Mesothelial cell of epicardium (in vitro differentiated cells): ENCODE data around the gene MON1B. TPM values are rescaled to one million over a fixed set of nuclear protein-coding genes. Genes with fewer than 3 reads are reported as not detected.

Source experiments
- DNase-seq, 2 experiments: peaks; one replicate each; pipeline ENCODE4 v3.0.0; 2021; ENCODE audit warnings: low spot score in 2 of 2; ENCODE audit not compliant: unreplicated experiment in 2 of 2
- H3K27ac Mint-ChIP-seq: 2 replicates; pipeline ENCODE4 v1.8.0; 2021; ENCODE audit warnings: mixed read lengths
- H3K27me3 Mint-ChIP-seq: 2 replicates; pipeline ENCODE4 v1.8.0; 2021; ENCODE audit warnings: low read depth, mixed read lengths
- H3K36me3 Mint-ChIP-seq: 2 replicates; pipeline ENCODE4 v1.8.0; 2021; ENCODE audit warnings: mixed read lengths
- H3K4me1 Mint-ChIP-seq: 2 replicates; pipeline ENCODE4 v1.8.0; 2021; ENCODE audit warnings: mixed read lengths
- H3K4me3 Mint-ChIP-seq: 2 replicates; pipeline ENCODE4 v1.8.0; 2021; ENCODE audit warnings: mild to moderate bottlenecking, moderate library complexity, mixed read lengths
- H3K9me3 Mint-ChIP-seq: 2 replicates; pipeline ENCODE4 v1.8.0; 2021; ENCODE audit warnings: mixed read lengths
- total RNA-seq: library from RNA; stranded (reverse); gene quantifications from 3 replicates; pipeline ENCODE4 v1.2.1, GENCODE V29; 2021
- TF ChIP-seq, protein P1 (sequence below): fragments of 200-600 bp; sonication (generic); IDR thresholded peaks from one replicate; pipeline ENCODE4 v1.5.0; 2021; ENCODE audit warnings: antibody characterized with exemption; ENCODE audit not compliant: unreplicated experiment

The MON1B gene
- total RNA-seq, 1 donor from 2014 or later = 36.7 TPM

GRCh38 chr16:77206533-77206932, 15.5 kb downstream of the MON1B start:
- Mint-ChIP-seq H3K27me3 (no peaks in the 10 kb centered on the region), H3K4me3 (no peak overlapping the region), H3K36me3 (peaks cover 6% of the 10 kb centered on the region), H3K9me3 (peaks cover 4% of the 10 kb centered on the region), H3K4me1 (peaks cover 9% of the 10 kb centered on the region), H3K27ac (no peak overlapping the region)
- TF ChIP-seq, protein P1, sequence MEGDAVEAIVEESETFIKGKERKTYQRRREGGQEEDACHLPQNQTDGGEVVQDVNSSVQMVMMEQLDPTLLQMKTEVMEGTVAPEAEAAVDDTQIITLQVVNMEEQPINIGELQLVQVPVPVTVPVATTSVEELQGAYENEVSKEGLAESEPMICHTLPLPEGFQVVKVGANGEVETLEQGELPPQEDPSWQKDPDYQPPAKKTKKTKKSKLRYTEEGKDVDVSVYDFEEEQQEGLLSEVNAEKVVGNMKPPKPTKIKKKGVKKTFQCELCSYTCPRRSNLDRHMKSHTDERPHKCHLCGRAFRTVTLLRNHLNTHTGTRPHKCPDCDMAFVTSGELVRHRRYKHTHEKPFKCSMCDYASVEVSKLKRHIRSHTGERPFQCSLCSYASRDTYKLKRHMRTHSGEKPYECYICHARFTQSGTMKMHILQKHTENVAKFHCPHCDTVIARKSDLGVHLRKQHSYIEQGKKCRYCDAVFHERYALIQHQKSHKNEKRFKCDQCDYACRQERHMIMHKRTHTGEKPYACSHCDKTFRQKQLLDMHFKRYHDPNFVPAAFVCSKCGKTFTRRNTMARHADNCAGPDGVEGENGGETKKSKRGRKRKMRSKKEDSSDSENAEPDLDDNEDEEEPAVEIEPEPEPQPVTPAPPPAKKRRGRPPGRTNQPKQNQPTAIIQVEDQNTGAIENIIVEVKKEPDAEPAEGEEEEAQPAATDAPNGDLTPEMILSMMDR = no peak
- DNase-seq = no peak

DNA sequence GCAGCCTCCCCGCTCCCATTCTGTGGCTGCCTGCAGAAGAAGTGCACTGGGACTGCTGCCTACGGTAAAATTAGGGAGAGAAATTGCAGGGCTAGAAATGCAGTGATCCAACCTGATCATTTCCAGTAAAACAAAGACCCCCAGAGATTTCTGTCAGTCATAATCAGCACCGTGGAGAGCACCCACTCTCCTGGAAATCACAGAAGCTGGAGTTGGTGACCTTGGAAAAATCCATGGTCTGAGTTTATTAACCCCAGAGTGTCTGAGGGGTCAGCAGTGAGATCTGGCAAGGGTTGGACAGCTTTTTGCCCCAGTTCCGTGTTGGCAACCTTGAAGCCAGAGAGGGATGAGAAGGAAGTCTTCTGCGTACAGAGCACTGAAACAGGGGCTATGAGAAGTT, 16.0 kb downstream of the MON1B start:
- H3K36me3 Mint-ChIP-seq = peaks cover 6% of the 10 kb centered on the region
- no peaks in the 10 kb centered on the region for H3K27me3 Mint-ChIP-seq
- TF ChIP-seq, protein P1 = no peak
- H3K9me3 Mint-ChIP-seq = peaks cover 4% of the 10 kb centered on the region
- no peak for DNase-seq
- H3K4me3 Mint-ChIP-seq = no peak overlapping the region
- no peak overlapping the region for H3K27ac Mint-ChIP-seq
- H3K4me1 Mint-ChIP-seq = peaks cover 14% of the 10 kb centered on the region

DNA sequence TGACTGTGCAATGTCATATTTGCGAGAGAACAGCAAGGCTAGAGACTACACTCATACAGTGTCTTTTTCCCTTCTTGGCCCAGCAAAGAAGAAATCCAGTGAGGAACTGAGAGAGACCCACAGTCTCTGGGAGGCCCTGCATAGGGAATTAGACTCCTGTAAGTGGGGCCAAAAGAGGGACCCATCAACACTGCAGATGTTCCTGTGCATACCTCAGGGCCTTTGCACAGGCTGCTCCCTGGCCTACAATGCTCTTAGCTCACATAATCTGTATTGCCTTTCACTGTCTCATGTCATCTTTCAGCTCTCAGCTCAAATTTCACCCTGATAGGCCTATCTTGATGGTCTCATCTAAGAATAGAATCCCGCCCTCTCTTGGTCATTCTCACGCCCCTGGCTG, 17.4 kb downstream of the MON1B start:
- Mint-ChIP-seq H3K27me3 (no peaks in the 10 kb centered on the region), H3K9me3 (peaks cover 4% of the 10 kb centered on the region), H3K36me3 (peaks cover 6% of the 10 kb centered on the region), H3K27ac (no peak overlapping the region), H3K4me3 (no peak overlapping the region), H3K4me1 (peaks cover 15% of the 10 kb centered on the region)
- DNase-seq = no peak
- TF ChIP-seq, protein P1 = no peak

GRCh38 chr16:77211880-77212740, 21.1 kb downstream of the MON1B start:
- H3K36me3 Mint-ChIP-seq = peaks cover 2% of the 10 kb centered on the region
- H3K27me3 Mint-ChIP-seq = no peaks in the 10 kb centered on the region
- no peak overlapping the region for H3K27ac Mint-ChIP-seq
- peaks cover 7% of the 10 kb centered on the region for H3K4me1 Mint-ChIP-seq
- TF ChIP-seq, protein P1 = no peak
- no peaks in the 10 kb centered on the region for H3K9me3 Mint-ChIP-seq
- peak; percentile 40 to 61 for DNase-seq
- peak overlapping the region; percentile 78 for H3K4me3 Mint-ChIP-seq

DNA sequence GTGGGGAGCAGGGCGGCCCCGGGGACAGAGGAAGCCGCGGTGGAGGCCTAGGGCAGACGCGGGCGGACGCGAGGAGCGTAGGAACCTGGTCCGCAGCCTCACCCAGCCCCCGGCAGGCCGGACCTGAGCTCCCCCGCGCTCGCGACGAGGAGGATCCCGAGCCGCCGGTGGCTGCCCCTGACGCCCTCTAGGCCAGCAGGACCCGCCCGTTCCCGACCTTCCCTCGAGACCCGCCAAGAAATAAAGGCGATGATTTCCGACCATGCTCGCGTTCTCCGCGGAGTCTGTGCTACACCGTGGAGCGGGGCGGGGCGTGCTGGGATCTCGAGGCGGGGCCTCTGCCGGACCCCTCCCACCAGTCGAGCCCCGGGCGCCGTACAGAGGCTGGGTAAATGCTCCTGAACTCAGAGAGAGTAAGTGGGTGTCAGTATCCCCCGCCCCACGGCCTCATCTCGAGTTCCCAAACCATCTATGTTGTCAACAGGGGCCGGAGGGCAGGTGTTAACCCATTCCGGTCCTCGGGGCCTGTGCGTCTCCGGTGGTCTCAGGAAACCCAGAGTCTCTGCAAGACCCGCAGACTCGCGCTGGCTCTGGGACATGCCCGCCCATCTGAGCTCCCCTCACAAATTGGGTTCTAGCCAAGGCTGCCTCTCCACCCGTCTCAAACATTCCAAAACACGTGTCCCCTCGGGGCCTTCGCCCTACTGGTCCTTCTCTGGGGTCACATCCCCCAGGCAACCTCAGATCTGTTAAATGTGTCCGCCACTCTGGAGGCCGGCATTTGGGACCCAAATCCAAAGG, 22.0 kb downstream of the MON1B start:
- Mint-ChIP-seq H3K27ac (no peak overlapping the region), H3K27me3 (no peaks in the 10 kb centered on the region), H3K36me3 (peaks cover 2% of the 10 kb centered on the region), H3K4me3 (peak overlapping the region; percentile 78), H3K4me1 (peaks cover 7% of the 10 kb centered on the region), H3K9me3 (no peaks in the 10 kb centered on the region)
- peak; percentile 48 to 75 for DNase-seq
- TF ChIP-seq, protein P1 = no peak
